Colonic mucosa (tissue), 4 donors: ENCODE results near the gene PRKCA. TPM values are rescaled to one million over a fixed set of nuclear protein-coding genes. Genes with fewer than 3 reads are reported as not detected.

ENCODE experiments used
- DNase-seq: peaks from one replicate; pipeline ENCODE4 v3.0.0-alpha.2; 2020
- H3K27ac ChIP-seq: fragments of 200-600 bp; one replicate; pipeline ENCODE4 v1.8.0; 2021
- H3K27me3 ChIP-seq: fragments of 200-600 bp; one replicate; pipeline ENCODE4 v1.8.0; 2021
- H3K36me3 ChIP-seq: fragments of 200-600 bp; one replicate; pipeline ENCODE4 v1.8.0; 2021
- H3K4me1 ChIP-seq: fragments of 200-600 bp; one replicate; pipeline ENCODE4 v1.8.0; 2021; ENCODE audit warnings: mild to moderate bottlenecking
- H3K4me3 ChIP-seq: fragments of 200-600 bp; one replicate; pipeline ENCODE4 v1.8.0; 2021
- H3K9ac ChIP-seq, 2 donors: one replicate each; pipeline ENCODE4 v1.7.0; 2013; ENCODE audit warnings: control low read depth in 2 of 2, low read depth in 2 of 2, low read length in 2 of 2
- H3K9me3 ChIP-seq: fragments of 200-600 bp; one replicate; pipeline ENCODE4 v1.8.0; 2021
- intact Hi-C: fragments of 100-400 bp; cut with DNase I; formaldehyde crosslinking; loops from one replicate; pipeline ENCODE4 v1.14.1; 2022
- total RNA-seq, 2 donors: library from RNA; stranded (reverse); fragmentation: NEBNext Ultra II Directional in 1 of 2; extraction: Animal tissue kit (Norgen Biotek cat#: 25700) in 1 of 2; gene quantifications; one replicate each; pipeline ENCODE4 v1.2.1, GENCODE V29; 2021
- TF ChIP-seq, protein P1 (sequence below): fragments of 200-600 bp; IDR thresholded peaks from one replicate; pipeline ENCODE4 v1.8.0; 2022; ENCODE audit warnings: antibody characterized with exemption, mild to moderate bottlenecking
- donor health status: healthy.
- donor health status: DM: no; HTN: no; CAD: no.
- donor health status: DM: no; HTN: no; CAD: no.

PRKCA gene
- total RNA-seq, 2 donors from 2014 or later = 40.0 to 41.8 TPM

DNA sequence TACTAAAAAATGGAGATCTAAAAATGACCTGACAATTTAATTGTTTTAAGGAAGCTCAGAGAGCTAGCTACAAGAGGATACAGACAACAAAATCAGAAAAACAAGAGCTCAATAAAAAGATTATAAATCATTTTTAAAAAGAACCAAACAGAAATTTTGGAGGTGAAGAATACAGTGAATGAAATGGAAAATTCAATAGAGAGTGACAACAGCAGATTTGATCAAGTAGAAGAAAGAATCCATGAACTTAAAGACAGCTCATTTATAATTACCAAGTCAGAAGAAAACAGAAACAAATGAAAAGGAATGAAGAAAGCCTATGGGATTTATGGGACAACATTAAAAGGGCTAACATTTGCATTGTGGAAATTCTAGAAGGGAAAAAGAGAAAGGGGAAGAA, 395.9 kb downstream of the PRKCA start:
- intact Hi-C loops = no loop called here
- Histone ChIP-seq H3K4me1 (no peaks in the 10 kb centered on the region), H3K9ac (no peak overlapping the region), H3K36me3 (no peaks in the 10 kb centered on the region), H3K27ac (no peak overlapping the region), H3K9me3 (no peaks in the 10 kb centered on the region), H3K4me3 (no peak overlapping the region), H3K27me3 (no peaks in the 10 kb centered on the region)
- TF ChIP-seq, protein P1, sequence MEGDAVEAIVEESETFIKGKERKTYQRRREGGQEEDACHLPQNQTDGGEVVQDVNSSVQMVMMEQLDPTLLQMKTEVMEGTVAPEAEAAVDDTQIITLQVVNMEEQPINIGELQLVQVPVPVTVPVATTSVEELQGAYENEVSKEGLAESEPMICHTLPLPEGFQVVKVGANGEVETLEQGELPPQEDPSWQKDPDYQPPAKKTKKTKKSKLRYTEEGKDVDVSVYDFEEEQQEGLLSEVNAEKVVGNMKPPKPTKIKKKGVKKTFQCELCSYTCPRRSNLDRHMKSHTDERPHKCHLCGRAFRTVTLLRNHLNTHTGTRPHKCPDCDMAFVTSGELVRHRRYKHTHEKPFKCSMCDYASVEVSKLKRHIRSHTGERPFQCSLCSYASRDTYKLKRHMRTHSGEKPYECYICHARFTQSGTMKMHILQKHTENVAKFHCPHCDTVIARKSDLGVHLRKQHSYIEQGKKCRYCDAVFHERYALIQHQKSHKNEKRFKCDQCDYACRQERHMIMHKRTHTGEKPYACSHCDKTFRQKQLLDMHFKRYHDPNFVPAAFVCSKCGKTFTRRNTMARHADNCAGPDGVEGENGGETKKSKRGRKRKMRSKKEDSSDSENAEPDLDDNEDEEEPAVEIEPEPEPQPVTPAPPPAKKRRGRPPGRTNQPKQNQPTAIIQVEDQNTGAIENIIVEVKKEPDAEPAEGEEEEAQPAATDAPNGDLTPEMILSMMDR = no peak
- DNase-seq = no peak

DNA sequence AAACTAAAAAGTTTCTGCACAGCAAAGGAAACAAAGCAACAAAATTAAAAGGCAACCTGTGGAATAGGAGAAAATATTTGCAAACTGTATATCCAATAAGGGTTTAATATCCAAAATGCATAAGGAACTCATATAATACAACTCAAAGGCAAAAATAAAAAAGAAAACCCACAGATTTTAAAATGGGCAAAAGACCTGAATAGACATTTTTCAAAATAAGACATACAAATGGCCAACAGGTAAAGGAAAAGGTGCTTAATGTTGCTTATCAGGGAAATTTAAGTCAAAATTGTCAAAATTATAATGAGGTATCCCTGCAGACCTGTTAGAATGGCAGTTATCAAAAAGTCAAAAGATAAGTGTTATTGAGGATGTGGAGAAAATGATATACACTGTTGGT, 399.0 kb downstream of the PRKCA start:
- H3K9ac ChIP-seq = no peak overlapping the region

DNA sequence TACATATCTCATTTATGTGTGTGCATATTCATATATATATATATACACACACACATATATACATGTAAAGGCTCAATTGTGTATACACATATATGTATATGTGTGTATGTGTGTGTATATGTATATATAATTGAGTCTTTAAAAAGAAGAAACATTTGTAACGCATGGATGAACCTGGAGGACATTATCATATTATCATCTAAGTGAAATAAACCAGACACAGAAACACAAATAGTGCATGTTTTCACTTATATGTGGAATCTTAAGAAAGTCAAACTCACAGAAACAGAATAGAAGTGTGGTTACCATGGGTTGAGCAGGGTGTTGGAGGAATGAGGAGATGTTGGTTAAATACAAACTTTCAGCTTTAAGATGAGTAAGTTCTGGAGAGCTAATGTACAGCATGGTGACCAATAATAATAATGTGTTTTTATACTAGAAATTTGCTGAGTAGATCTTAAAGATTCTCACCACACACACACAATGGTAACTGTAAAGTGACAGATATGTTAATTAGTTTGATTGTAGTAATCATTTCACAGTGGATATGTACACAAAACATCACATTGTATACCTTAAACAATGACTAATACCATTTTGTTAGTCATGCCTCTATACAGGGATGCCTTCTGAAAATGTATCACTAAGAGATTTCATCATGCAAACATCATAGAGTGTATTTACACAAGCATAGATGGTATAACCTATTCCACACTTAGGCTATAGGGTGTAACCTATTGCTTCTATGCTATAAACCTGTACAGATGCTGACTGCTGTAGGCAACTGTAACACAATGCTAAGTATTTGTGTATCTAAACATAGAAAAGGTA, 399.9 kb downstream of the PRKCA start:
- Histone ChIP-seq H3K27ac (no peak overlapping the region), H3K9me3 (no peaks in the 10 kb centered on the region), H3K4me3 (no peak overlapping the region), H3K9ac (no peak overlapping the region), H3K27me3 (no peaks in the 10 kb centered on the region), H3K4me1 (no peaks in the 10 kb centered on the region), H3K36me3 (no peaks in the 10 kb centered on the region)
- TF ChIP-seq, protein P1 = no peak
- DNase-seq = no peak
- intact Hi-C loops = no loop called here

More for the DNA sequence above, 399.0 kb downstream of the PRKCA start:
- Histone ChIP-seq H3K36me3 (no peaks in the 10 kb centered on the region), H3K4me1 (no peaks in the 10 kb centered on the region), H3K9me3 (no peaks in the 10 kb centered on the region), H3K27me3 (no peaks in the 10 kb centered on the region), H3K27ac (no peak overlapping the region), H3K4me3 (no peak overlapping the region)
- intact Hi-C loops = no loop called here
- TF ChIP-seq, protein P1 = no peak
- no peak for DNase-seq

DNA sequence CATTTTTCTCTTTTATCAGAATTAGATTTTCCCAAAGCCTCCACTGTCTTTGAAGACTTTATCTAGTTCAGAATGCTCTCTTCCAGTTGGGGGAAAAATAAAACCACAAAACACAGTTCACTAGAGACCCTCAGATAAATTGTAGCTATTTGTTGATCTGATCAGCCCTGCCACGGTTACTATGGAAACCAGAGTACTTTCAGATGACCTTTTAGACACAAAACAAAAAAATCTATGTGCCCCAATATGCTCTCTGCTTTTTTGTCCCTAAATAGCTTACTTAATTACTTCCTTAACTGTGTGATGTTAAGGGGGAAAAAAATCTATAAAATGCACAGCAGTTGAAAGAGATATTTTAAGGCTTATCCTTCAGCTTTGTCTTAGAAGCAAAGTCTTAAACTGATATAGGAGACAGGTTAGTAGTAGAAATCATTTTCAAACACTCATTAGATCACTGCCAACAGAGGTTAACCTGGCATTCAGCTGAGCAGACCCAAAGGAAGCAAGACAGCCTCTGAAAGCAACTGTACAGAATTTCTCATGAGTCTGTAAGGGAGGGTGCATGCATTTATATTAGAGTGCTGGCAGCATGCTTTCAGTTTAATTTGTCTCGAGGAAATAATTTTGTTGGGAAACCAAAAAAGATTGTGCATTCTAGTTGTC, 402.6 kb downstream of the PRKCA start:
- Histone ChIP-seq H3K4me1 (no peaks in the 10 kb centered on the region), H3K9me3 (no peaks in the 10 kb centered on the region), H3K9ac (no peak overlapping the region), H3K27me3 (no peaks in the 10 kb centered on the region), H3K4me3 (no peak overlapping the region), H3K36me3 (no peaks in the 10 kb centered on the region), H3K27ac (no peak overlapping the region)
- intact Hi-C loops = no loop called here
- no peak for DNase-seq
- TF ChIP-seq, protein P1 = no peak

DNA sequence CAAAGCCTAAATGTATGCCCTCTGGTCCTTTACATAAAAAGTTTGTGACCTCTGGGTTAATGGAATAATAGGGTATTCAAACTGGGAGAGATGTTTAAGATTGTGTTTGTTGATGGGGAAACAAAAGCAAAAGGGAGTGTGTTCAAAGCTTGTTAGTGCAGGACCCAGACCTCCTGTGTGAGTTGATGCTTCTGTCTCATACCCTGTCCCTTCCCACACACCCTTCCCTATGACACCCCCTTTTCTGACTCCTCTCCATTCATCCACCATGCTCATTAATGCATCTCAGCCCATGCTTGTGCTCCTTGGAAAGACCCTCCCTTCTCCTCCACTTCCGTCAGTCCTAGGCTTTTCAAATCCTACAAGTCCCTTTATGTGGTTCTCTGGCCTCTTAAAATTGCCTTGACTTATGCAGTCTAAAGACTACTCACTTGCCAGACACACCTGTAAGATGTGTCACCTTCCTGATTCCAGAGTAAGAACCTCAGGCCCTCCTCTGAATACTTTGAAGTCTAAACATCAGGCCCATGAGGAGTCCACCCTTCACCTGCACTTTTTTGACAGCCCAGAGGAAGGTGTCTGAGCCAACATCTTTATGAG, 404.5 kb downstream of the PRKCA start:
- no peaks in the 10 kb centered on the region for H3K27me3 ChIP-seq
- TF ChIP-seq, protein P1 = no peak
- H3K9ac ChIP-seq = no peak overlapping the region
- intact Hi-C loops = no loop called here
- no peak overlapping the region for H3K4me3 ChIP-seq
- no peaks in the 10 kb centered on the region for H3K4me1 ChIP-seq
- H3K36me3 ChIP-seq = no peaks in the 10 kb centered on the region
- H3K9me3 ChIP-seq = no peaks in the 10 kb centered on the region
- DNase-seq = no peak
- H3K27ac ChIP-seq = no peak overlapping the region
